H1 (cell line): ENCODE data around the gene GRIA1. TPM values are rescaled to one million over a fixed set of nuclear protein-coding genes. Genes with fewer than 3 reads are reported as not detected.

Source experiments
- BACH1 ChIP-seq: IDR thresholded peaks from 2 replicates; pipeline ENCODE4 v1.6.1; 2012; ENCODE audit warnings: low read length, improper control_type of control experiment
- CBX5 ChIP-seq: fragments of 300-800, 300-1000 bp; sonication (generic); IDR thresholded peaks from 2 replicates; pipeline ENCODE4 v1.7.1; 2016; ENCODE audit warnings: antibody characterized with exemption, low read length, low read depth
- CHD2 ChIP-seq: IDR thresholded peaks from 2 replicates; pipeline ENCODE4 v1.6.1; 2012; ENCODE audit warnings: low read length, improper control_type of control experiment
- RFX5 ChIP-seq: IDR thresholded peaks from 2 replicates; pipeline ENCODE4 v1.6.1; 2011; ENCODE audit warnings: low read depth, low read length, improper control_type of control experiment, borderline replicate concordance
- SAP30 ChIP-seq: fragments of 300-600 bp; sonication (generic); IDR thresholded peaks from 2 replicates; pipeline ENCODE4 v1.7.1; 2012; ENCODE audit warnings: low read length, moderate library complexity, mild to moderate bottlenecking, inconsistent platforms; ENCODE audit not compliant: insufficient read depth, insufficient replicate concordance
- SRF ChIP-seq: IDR thresholded peaks from 2 replicates; pipeline ENCODE4 v1.6.1; 2011; ENCODE audit warnings: mild to moderate bottlenecking, low read depth, low read length, moderate library complexity
- TBP ChIP-seq: IDR thresholded peaks from 2 replicates; pipeline ENCODE4 v1.6.1; 2011; ENCODE audit warnings: low read depth, low read length, improper control_type of control experiment
- polyA plus RNA-seq, 7 experiments: library from polyadenylated mRNA; depleted of rRNA in 3 of 7; stranded (reverse) in 5 of 7; unstranded in 2 of 7; fragments of >200 nt in 5 of 7; fragments of 200-250 nt in 2 of 7; gene quantifications; 1 replicate in 5 of 7; 2 replicates in 1 of 7; 4 replicates in 1 of 7; pipeline versions ENCODE4 v1.2.1 to v1.2.3, GENCODE V29; 2011 to 2013; ENCODE audit warnings: missing spikeins in 2 of 7, mixed read lengths in 2 of 7
- total RNA-seq: library from RNA; stranded (reverse); fragmentation: NEBNext Ultra II Directional; extraction: Animal tissue kit (Norgen Biotek cat#: 25700); gene quantifications from 2 replicates; pipeline ENCODE4 v1.2.1, GENCODE V29; 2021

Gene GRIA1
- total and polyA plus RNA-seq, 2 of the 8 experiments (the other 6 are each of a cell fraction or from before 2014, with no cell fraction given), result 0.97 to 2.5 TPM

- TF ChIP-seq SAP30 (no peak), SRF (no peak), CBX5 (no peak), CHD2 (no peak), BACH1 (no peak), RFX5 (no peak), TBP (no peak)
Observed at GRCh38 chr5:153744751-153745150, 254.3 kb downstream of the GRIA1 start (continued).
